ENCODE data around the gene NUDT19. TPM values are rescaled to one million over a fixed set of nuclear protein-coding genes. Genes with fewer than 3 reads are reported as not detected.
"Not testable (repeated sequence)": the region's sequence is repeated elsewhere in the genome, so short reads cannot be mapped to it uniquely, and the experiment has no call there.

The NUDT19 gene
- total RNA-seq, 1 donor from 2014 or later, result 6.8 TPM

GRCh38 chr19:32650671-32651070 lies 41.0 kb upstream of the NUDT19 start:
- H3K9me3 Mint-ChIP-seq (ENCODE audit: unreplicated experiment), result no peaks in the 10 kb centered on the region
- no peak overlapping the region for H3K4me3 Mint-ChIP-seq (ENCODE audit: unreplicated experiment)
- H3K27me3 Mint-ChIP-seq (ENCODE audit: unreplicated experiment), result no peaks in the 10 kb centered on the region
- peaks cover 19% of the 10 kb centered on the region for H3K36me3 Mint-ChIP-seq (ENCODE audit: unreplicated experiment)
- no peak overlapping the region for H3K27ac Mint-ChIP-seq (ENCODE audit: unreplicated experiment)
- no peak for TF ChIP-seq CTCF (IDR thresholded peaks at IDR 0.05)
- peaks cover 2% of the 10 kb centered on the region for H3K4me1 Mint-ChIP-seq (ENCODE audit: unreplicated experiment)
- DNase-seq (ENCODE audit: extremely low spot score, unreplicated experiment), result no peak

- peaks cover 19% of the 10 kb centered on the region for H3K36me3 Mint-ChIP-seq (ENCODE audit: unreplicated experiment)
- no peaks in the 10 kb centered on the region for H3K27me3 Mint-ChIP-seq (ENCODE audit: unreplicated experiment)
- H3K4me1 Mint-ChIP-seq (ENCODE audit: unreplicated experiment), result peaks cover 2% of the 10 kb centered on the region
- no peak overlapping the region for H3K4me3 Mint-ChIP-seq (ENCODE audit: unreplicated experiment)
- TF ChIP-seq CTCF (IDR thresholded peaks at IDR 0.05), result no peak
- no peaks in the 10 kb centered on the region for H3K9me3 Mint-ChIP-seq (ENCODE audit: unreplicated experiment)
- peak overlapping the region; percentile 23 for H3K27ac Mint-ChIP-seq (ENCODE audit: unreplicated experiment)
- no peak for DNase-seq (ENCODE audit: extremely low spot score, unreplicated experiment)
Observed at GRCh38 chr19:32651729-32652140, 39.9 kb upstream of the NUDT19 start.

- not testable (repeated sequence) for H3K27ac Mint-ChIP-seq (ENCODE audit: unreplicated experiment); H3K9me3 Mint-ChIP-seq (ENCODE audit: unreplicated experiment); H3K27me3 Mint-ChIP-seq (ENCODE audit: unreplicated experiment); H3K4me1 Mint-ChIP-seq (ENCODE audit: unreplicated experiment); DNase-seq (ENCODE audit: extremely low spot score, unreplicated experiment); H3K4me3 Mint-ChIP-seq (ENCODE audit: unreplicated experiment)
- peaks cover 15% of the 10 kb centered on the region for H3K36me3 Mint-ChIP-seq (ENCODE audit: unreplicated experiment)
Observed at GRCh38 chr19:32652331-32652730, 39.3 kb upstream of the NUDT19 start.

- H3K27ac Mint-ChIP-seq (ENCODE audit: unreplicated experiment), result no peak overlapping the region
- H3K36me3 Mint-ChIP-seq (ENCODE audit: unreplicated experiment), result peaks cover 10% of the 10 kb centered on the region
- H3K4me1 Mint-ChIP-seq (ENCODE audit: unreplicated experiment), result peaks cover 2% of the 10 kb centered on the region
- TF ChIP-seq CTCF (IDR thresholded peaks at IDR 0.05), result no peak
- no peak for DNase-seq (ENCODE audit: extremely low spot score, unreplicated experiment)
- no peak overlapping the region for H3K4me3 Mint-ChIP-seq (ENCODE audit: unreplicated experiment)
- no peaks in the 10 kb centered on the region for H3K9me3 Mint-ChIP-seq (ENCODE audit: unreplicated experiment)
- no peaks in the 10 kb centered on the region for H3K27me3 Mint-ChIP-seq (ENCODE audit: unreplicated experiment)
Observed at GRCh38 chr19:32652894-32653598, 38.6 kb upstream of the NUDT19 start.

- DNase-seq (ENCODE audit: extremely low spot score, unreplicated experiment), result no peak
- peaks cover 6% of the 10 kb centered on the region for H3K36me3 Mint-ChIP-seq (ENCODE audit: unreplicated experiment)
Observed at GRCh38 chr19:32653599-32653915, 38.1 kb upstream of the NUDT19 start.

GRCh38 chr19:32656379-32656778 lies 35.2 kb upstream of the NUDT19 start:
- not testable (repeated sequence) for H3K27ac Mint-ChIP-seq (ENCODE audit: unreplicated experiment); DNase-seq (ENCODE audit: extremely low spot score, unreplicated experiment); H3K4me3 Mint-ChIP-seq (ENCODE audit: unreplicated experiment); H3K9me3 Mint-ChIP-seq (ENCODE audit: unreplicated experiment); H3K27me3 Mint-ChIP-seq (ENCODE audit: unreplicated experiment); H3K36me3 Mint-ChIP-seq (ENCODE audit: unreplicated experiment); H3K4me1 Mint-ChIP-seq (ENCODE audit: unreplicated experiment)

More at GRCh38 chr19:32653599-32653915, 38.1 kb upstream of the NUDT19 start:
- no peaks in the 10 kb centered on the region for H3K27me3 Mint-ChIP-seq (ENCODE audit: unreplicated experiment)
- no peaks in the 10 kb centered on the region for H3K9me3 Mint-ChIP-seq (ENCODE audit: unreplicated experiment)
- H3K4me3 Mint-ChIP-seq (ENCODE audit: unreplicated experiment), result no peak overlapping the region
- H3K4me1 Mint-ChIP-seq (ENCODE audit: unreplicated experiment), result peaks cover 2% of the 10 kb centered on the region
- no peak for TF ChIP-seq CTCF (IDR thresholded peaks at IDR 0.05)
- H3K27ac Mint-ChIP-seq (ENCODE audit: unreplicated experiment), result no peak overlapping the region
